Cardiac muscle cell (in vitro differentiated cells and primary cell): ENCODE measurements around the gene P2RY11. TPM values are rescaled to one million over a fixed set of nuclear protein-coding genes. Genes with fewer than 3 reads are reported as not detected.

ENCODE experiments used
- DNase-seq, 2 donors: peaks; one replicate each; pipeline versions ENCODE4 v3.0.0 to v3.0.0-alpha.2; 2010 to 2017; ENCODE audit warnings: low read depth in 1 of 2, low spot score in 1 of 2
- H3K27ac ChIP-seq: fragments of 200-600 bp; sonication (generic); 2 replicates; pipeline ENCODE4 v1.5.1; 2016
- H3K27me3 ChIP-seq: fragments of 200-600 bp; sonication (generic); 2 replicates; pipeline ENCODE4 v1.6.0; 2016; ENCODE audit warnings: control low read depth
- H3K36me3 ChIP-seq: fragments of 200-600 bp; sonication (generic); 2 replicates; pipeline ENCODE4 v1.5.1; 2016; ENCODE audit warnings: control low read depth
- H3K4me1 ChIP-seq: fragments of 200-600 bp; sonication (generic); 2 replicates; pipeline ENCODE4 v1.8.1; 2017; ENCODE audit warnings: low read depth, mild to moderate bottlenecking, mixed run types
- H3K4me3 ChIP-seq: fragments of 200-600 bp; sonication (generic); 2 replicates; pipeline ENCODE4 v1.5.1; 2016; ENCODE audit warnings: mild to moderate bottlenecking
- H3K9me3 ChIP-seq: fragments of 200-600 bp; sonication (generic); 2 replicates; pipeline ENCODE4 v1.5.1; 2017; ENCODE audit warnings: low read depth, mild to moderate bottlenecking, control low read depth
- polyA plus RNA-seq: library from polyadenylated mRNA; unstranded; fragments of >200 nt; fragmentation: Nextera tagmentation; extraction: Ambion mirVana; gene quantifications from 2 replicates; pipeline ENCODE4 v1.2.1, GENCODE V29; 2016
- total RNA-seq: library from RNA; depleted of rRNA; stranded (reverse); fragments of >200 nt; gene quantifications from 2 replicates; pipeline ENCODE4 v1.2.3, GENCODE V29; 2016
- TF ChIP-seq, protein P1 (sequence below): IDR thresholded peaks from 2 replicates; pipeline ENCODE4 v1.5.1; 2012; ENCODE audit warnings: low read depth, mild to moderate bottlenecking, low read length

The P2RY11 gene
- total and polyA plus RNA-seq, 2 experiments from 2014 or later = 13.7 to 14.1 TPM

DNA sequence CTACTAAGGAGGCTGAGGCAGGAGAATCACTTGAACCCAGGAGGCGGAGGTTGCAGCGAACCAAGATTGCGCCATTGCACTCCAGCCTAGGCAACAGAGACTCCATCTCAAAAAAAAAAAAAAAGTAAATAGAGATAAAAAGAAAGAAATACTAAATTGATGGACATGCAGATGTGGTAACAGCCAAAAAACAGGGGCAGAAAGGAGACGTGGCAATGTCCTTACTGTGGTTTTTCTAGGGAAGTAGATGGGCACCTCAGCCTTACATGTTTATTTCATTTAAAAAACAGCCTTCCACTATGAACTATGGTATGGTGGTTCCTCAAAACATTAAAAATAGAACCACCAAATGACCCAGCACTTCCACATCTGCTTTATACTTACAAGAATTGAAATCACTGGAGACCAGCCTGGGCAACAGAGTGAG lies 14.7 kb downstream of the P2RY11 start:
- H3K27ac ChIP-seq = no peak overlapping the region
- no peaks in the 10 kb centered on the region for H3K4me1 ChIP-seq
- H3K4me3 ChIP-seq = no peak overlapping the region
- H3K9me3 ChIP-seq = no peaks in the 10 kb centered on the region
- TF ChIP-seq, protein P1, sequence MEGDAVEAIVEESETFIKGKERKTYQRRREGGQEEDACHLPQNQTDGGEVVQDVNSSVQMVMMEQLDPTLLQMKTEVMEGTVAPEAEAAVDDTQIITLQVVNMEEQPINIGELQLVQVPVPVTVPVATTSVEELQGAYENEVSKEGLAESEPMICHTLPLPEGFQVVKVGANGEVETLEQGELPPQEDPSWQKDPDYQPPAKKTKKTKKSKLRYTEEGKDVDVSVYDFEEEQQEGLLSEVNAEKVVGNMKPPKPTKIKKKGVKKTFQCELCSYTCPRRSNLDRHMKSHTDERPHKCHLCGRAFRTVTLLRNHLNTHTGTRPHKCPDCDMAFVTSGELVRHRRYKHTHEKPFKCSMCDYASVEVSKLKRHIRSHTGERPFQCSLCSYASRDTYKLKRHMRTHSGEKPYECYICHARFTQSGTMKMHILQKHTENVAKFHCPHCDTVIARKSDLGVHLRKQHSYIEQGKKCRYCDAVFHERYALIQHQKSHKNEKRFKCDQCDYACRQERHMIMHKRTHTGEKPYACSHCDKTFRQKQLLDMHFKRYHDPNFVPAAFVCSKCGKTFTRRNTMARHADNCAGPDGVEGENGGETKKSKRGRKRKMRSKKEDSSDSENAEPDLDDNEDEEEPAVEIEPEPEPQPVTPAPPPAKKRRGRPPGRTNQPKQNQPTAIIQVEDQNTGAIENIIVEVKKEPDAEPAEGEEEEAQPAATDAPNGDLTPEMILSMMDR = no peak
- H3K27me3 ChIP-seq = no peaks in the 10 kb centered on the region
- no peak for DNase-seq
- H3K36me3 ChIP-seq = peaks cover 4% of the 10 kb centered on the region

DNA sequence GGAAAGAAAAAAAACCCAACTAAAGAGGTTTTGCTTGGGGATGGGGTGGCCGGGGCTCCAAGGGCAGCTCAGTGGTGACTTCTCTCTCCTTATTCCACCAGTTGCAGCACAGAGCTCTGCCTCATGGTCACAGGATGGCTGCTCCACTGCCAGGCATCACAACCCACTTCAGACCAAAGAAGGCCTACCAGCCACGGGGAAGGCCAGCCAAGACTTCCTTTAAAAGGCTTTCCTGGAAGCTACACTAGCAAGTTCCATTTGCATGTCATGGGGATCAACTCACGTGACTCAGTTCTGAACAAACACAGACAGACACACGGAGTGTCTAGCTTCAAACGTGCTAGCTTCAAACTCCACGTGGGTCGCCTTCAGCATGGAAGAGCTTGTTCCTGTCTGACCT lies 21.4 kb downstream of the P2RY11 start:
- H3K9me3 ChIP-seq = no peaks in the 10 kb centered on the region
- H3K4me3 ChIP-seq = no peak overlapping the region
- no peak for DNase-seq
- H3K36me3 ChIP-seq = peaks cover 32% of the 10 kb centered on the region
- TF ChIP-seq, protein P1 = no peak
- H3K27ac ChIP-seq = no peak overlapping the region
- H3K27me3 ChIP-seq = no peaks in the 10 kb centered on the region
- no peaks in the 10 kb centered on the region for H3K4me1 ChIP-seq

DNA sequence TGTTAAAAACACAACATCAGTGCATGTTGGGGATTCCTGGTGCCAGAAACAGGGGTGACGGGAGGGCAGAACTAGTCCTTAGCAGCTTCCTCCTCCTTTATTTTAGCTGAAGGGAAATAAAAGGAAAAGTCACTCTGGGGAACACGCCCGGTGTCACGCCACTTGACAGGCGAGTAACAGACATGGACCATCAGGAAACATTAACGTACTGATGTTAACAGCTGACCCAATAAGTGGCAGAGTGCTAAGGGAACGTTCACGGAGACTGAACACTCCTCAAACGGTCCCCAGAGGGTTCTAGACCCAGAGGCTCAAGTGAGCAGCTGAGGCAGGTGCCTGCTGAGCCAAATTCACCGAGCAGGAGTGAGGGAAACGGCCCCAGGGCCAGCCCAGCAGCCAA lies 22.1 kb downstream of the P2RY11 start:
- no peaks in the 10 kb centered on the region for H3K9me3 ChIP-seq
- H3K27me3 ChIP-seq = no peaks in the 10 kb centered on the region
- H3K4me3 ChIP-seq = no peak overlapping the region
- DNase-seq = no peak
- TF ChIP-seq, protein P1 = no peak
- H3K4me1 ChIP-seq = no peaks in the 10 kb centered on the region
- H3K27ac ChIP-seq = no peak overlapping the region
- peaks cover 36% of the 10 kb centered on the region for H3K36me3 ChIP-seq

DNA sequence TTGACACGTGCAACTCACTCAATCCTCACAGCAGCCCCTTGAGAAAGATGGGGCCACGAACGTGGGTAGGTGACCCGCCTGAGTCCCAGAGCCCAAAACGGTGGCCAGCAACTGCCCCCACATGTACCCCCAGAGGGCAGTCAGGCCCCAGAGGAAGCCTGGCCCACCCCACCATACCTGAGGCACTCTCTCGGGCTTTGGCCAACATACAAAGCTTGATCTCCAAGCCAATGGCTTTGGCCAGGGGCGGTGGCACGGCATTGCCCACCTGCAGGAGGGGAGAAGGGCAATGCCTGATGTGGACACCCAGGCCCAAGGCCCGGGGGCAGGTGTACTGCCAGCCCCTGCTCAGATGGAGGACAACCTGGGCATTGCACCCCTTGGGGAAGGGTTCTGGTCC lies 22.5 kb downstream of the P2RY11 start:
- H3K36me3 ChIP-seq = peaks cover 38% of the 10 kb centered on the region

DNA sequence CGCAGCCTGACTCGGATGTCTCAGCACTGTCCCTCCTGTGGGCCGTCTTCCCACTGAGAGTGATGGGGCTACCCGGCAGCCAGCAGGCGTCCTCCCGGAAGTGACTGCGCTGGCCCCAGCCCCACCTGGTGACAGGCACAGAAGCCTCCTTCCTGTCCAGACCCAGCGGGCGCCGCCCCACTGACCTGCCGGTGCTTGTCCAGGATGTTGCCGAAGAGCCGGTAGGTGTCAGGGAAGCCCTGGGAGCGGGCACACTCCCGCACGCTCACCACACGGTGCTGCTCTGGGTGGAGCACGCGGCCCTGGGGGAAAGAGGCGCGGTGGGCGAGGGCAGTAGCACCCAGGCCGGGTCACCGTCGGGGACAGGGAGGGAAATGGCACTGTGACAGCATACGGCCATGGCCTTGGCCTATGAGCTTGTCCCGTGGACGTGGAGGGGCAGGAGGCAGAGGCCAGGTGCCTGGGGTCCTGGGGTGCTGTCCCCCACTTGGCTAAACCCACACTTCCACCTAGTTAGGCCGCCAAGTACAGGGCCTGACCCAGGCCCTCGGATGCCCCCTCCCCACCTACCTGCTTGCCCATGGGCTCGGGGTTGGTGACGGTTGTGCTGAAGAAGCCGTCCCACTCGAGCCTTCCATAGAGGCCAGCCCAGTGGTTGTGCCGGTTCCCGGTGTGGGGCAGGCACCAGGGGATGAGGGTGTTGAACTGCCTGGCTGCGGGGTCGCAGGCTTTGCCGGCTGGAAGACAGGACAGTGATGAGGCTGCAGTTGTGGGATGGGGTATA lies 24.2 kb downstream of the P2RY11 start:
- no peak for DNase-seq
- H3K27me3 ChIP-seq = no peaks in the 10 kb centered on the region
- no peaks in the 10 kb centered on the region for H3K9me3 ChIP-seq
- H3K4me3 ChIP-seq = no peak overlapping the region
- no peak overlapping the region for H3K27ac ChIP-seq
- peaks cover 45% of the 10 kb centered on the region for H3K36me3 ChIP-seq
- no peaks in the 10 kb centered on the region for H3K4me1 ChIP-seq
- TF ChIP-seq, protein P1 = no peak

More for the DNA sequence above, 22.5 kb downstream of the P2RY11 start:
- Histone ChIP-seq H3K27ac (no peak overlapping the region), H3K4me3 (no peak overlapping the region), H3K27me3 (no peaks in the 10 kb centered on the region), H3K4me1 (no peaks in the 10 kb centered on the region), H3K9me3 (no peaks in the 10 kb centered on the region)
- no peak for DNase-seq
- TF ChIP-seq, protein P1 = no peak
